OCI-LY1 (cell line): Measurements from ENCODE around the gene SESN1.

Source experiments
- EZH2 ChIP-seq: fragments of 200-600 bp; sonication (generic), shearing (Covaris generic); IDR thresholded peaks from 2 replicates; pipeline ENCODE4 v1.8.0; 2017; ENCODE audit warnings: borderline replicate concordance, mixed run types, mild to moderate bottlenecking, antibody characterized with exemption, low read length, moderate library complexity, mixed read lengths
- TF ChIP-seq, protein P1 (sequence below): fragments of 200-600 bp; sonication (generic), shearing (Covaris generic); IDR thresholded peaks from 2 replicates; pipeline ENCODE4 v1.5.1; 2017; ENCODE audit warnings: mild to moderate bottlenecking, antibody characterized with exemption, low read length, moderate library complexity, mixed read lengths

DNA sequence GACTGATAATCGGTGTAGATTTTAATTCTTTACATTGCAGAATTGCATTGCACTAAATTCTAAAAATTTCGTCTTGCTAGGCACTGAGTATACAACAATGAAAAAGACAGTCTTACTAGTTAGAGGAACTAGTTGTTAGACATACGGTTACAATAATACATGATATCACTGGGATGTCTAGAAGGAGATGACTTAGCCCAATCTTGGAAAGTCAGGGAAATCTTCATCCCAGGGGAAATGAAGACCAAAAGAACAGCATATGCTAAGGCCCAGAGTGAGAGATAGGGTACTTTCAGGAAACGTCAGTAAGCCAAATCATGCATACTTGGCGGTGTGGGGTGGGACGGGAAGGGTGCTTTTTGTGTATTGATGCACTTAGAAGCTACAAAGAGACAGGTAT is 1.6 kb upstream of the SESN1 start:
- TF ChIP-seq, protein P1, sequence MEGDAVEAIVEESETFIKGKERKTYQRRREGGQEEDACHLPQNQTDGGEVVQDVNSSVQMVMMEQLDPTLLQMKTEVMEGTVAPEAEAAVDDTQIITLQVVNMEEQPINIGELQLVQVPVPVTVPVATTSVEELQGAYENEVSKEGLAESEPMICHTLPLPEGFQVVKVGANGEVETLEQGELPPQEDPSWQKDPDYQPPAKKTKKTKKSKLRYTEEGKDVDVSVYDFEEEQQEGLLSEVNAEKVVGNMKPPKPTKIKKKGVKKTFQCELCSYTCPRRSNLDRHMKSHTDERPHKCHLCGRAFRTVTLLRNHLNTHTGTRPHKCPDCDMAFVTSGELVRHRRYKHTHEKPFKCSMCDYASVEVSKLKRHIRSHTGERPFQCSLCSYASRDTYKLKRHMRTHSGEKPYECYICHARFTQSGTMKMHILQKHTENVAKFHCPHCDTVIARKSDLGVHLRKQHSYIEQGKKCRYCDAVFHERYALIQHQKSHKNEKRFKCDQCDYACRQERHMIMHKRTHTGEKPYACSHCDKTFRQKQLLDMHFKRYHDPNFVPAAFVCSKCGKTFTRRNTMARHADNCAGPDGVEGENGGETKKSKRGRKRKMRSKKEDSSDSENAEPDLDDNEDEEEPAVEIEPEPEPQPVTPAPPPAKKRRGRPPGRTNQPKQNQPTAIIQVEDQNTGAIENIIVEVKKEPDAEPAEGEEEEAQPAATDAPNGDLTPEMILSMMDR: no peak
- TF ChIP-seq EZH2: no peak
